ENCODE measurements around the gene GLRX3. TPM values are rescaled to one million over a fixed set of nuclear protein-coding genes. Genes with fewer than 3 reads are reported as not detected.
A peak's percentile ranks its signal among the peaks of the same experiment; 100 is the strongest.

The GLRX3 gene
- total and polyA plus RNA-seq, 2 of the 13 experiments (the other 11 are each of a cell fraction or from before 2014, with no cell fraction given) = 91.4 to 135 TPM

DNA sequence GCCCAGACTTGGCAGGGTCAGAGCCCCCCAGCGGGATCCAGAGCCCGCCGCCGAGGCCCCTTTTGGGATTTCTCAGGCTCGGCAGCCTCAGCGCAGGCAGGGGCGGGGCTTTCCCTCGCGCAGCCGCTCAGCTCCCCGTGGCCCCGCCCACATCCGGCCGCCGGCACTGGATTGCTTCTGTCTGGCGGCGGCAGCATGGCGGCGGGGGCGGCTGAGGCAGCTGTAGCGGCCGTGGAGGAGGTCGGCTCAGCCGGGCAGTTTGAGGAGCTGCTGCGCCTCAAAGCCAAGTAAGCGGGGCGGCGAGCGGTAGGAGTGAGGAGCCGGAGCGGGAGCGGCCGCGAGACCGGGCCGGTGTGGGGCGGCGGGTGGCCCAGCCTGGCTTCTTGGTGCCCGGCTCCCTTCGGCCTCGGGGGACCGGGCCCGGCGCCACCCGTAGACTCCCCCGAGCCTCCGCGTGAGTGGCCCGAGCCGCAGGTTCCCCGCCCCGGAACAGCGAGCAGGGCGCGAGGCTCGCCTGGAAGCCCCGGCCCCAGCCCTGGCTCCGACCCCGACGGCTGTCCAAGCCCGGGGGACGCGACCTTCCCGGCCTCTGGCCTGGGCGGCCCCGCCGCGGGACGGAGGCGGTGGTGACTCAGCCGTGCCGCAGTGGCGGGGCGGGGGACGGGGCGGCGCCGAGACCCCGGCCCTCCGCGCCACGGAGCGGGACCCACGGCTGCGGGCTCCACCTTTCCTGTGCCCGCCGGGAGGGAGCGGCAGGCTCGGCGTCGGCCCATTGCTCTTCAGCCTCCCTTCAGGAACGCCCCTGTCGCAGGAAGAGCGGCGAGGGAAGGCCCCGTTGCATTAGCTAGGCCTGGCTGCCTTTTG, at the start of gene GLRX3 (continued):
- TF ChIP-seq, protein P1, sequence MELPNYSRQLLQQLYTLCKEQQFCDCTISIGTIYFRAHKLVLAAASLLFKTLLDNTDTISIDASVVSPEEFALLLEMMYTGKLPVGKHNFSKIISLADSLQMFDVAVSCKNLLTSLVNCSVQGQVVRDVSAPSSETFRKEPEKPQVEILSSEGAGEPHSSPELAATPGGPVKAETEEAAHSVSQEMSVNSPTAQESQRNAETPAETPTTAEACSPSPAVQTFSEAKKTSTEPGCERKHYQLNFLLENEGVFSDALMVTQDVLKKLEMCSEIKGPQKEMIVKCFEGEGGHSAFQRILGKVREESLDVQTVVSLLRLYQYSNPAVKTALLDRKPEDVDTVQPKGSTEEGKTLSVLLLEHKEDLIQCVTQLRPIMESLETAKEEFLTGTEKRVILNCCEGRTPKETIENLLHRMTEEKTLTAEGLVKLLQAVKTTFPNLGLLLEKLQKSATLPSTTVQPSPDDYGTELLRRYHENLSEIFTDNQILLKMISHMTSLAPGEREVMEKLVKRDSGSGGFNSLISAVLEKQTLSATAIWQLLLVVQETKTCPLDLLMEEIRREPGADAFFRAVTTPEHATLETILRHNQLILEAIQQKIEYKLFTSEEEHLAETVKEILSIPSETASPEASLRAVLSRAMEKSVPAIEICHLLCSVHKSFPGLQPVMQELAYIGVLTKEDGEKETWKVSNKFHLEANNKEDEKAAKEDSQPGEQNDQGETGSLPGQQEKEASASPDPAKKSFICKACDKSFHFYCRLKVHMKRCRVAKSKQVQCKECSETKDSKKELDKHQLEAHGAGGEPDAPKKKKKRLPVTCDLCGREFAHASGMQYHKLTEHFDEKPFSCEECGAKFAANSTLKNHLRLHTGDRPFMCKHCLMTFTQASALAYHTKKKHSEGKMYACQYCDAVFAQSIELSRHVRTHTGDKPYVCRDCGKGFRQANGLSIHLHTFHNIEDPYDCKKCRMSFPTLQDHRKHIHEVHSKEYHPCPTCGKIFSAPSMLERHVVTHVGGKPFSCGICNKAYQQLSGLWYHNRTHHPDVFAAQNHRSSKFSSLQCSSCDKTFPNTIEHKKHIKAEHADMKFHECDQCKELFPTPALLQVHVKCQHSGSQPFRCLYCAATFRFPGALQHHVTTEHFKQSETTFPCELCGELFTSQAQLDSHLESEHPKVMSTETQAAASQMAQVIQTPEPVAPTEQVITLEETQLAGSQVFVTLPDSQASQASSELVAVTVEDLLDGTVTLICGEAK (IDR thresholded peaks at IDR 0.05) = no peak
- TF ChIP-seq, protein P1 (CRISPR knock-in tag; IDR thresholded peaks at IDR 0.05) = no peak; the same call in 1 of the 2 replicates
- TF ChIP-seq, protein P2, sequence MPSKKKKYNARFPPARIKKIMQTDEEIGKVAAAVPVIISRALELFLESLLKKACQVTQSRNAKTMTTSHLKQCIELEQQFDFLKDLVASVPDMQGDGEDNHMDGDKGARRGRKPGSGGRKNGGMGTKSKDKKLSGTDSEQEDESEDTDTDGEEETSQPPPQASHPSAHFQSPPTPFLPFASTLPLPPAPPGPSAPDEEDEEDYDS (CRISPR knock-in tag; IDR thresholded peaks at IDR 0.05) = peak; percentile 61; the same call in 1 of the 2 replicates
- no peak for TF ChIP-seq ZSCAN9 (CRISPR knock-in tag; IDR thresholded peaks at IDR 0.05; ENCODE audit: borderline replicate concordance)
- no peak for TF ChIP-seq FOXM1 (CRISPR knock-in tag; IDR thresholded peaks at IDR 0.05)
- TF ChIP-seq, protein P3, sequence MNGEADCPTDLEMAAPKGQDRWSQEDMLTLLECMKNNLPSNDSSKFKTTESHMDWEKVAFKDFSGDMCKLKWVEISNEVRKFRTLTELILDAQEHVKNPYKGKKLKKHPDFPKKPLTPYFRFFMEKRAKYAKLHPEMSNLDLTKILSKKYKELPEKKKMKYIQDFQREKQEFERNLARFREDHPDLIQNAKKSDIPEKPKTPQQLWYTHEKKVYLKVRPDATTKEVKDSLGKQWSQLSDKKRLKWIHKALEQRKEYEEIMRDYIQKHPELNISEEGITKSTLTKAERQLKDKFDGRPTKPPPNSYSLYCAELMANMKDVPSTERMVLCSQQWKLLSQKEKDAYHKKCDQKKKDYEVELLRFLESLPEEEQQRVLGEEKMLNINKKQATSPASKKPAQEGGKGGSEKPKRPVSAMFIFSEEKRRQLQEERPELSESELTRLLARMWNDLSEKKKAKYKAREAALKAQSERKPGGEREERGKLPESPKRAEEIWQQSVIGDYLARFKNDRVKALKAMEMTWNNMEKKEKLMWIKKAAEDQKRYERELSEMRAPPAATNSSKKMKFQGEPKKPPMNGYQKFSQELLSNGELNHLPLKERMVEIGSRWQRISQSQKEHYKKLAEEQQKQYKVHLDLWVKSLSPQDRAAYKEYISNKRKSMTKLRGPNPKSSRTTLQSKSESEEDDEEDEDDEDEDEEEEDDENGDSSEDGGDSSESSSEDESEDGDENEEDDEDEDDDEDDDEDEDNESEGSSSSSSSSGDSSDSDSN (CRISPR knock-in tag; IDR thresholded peaks at IDR 0.05) = peak; percentile 77
- no peak for TF ChIP-seq ZNF431 (CRISPR knock-in tag; IDR thresholded peaks at IDR 0.05; ENCODE audit: borderline replicate concordance, low read depth)
- TF ChIP-seq YEATS2 (CRISPR knock-in tag; IDR thresholded peaks at IDR 0.05; ENCODE audit: borderline replicate concordance) = peak; percentile 55; the same call in 1 of the 2 replicates
- no peak for TF ChIP-seq HNF4A (CRISPR knock-in tag; IDR thresholded peaks at IDR 0.05)
- TF ChIP-seq, protein P4, sequence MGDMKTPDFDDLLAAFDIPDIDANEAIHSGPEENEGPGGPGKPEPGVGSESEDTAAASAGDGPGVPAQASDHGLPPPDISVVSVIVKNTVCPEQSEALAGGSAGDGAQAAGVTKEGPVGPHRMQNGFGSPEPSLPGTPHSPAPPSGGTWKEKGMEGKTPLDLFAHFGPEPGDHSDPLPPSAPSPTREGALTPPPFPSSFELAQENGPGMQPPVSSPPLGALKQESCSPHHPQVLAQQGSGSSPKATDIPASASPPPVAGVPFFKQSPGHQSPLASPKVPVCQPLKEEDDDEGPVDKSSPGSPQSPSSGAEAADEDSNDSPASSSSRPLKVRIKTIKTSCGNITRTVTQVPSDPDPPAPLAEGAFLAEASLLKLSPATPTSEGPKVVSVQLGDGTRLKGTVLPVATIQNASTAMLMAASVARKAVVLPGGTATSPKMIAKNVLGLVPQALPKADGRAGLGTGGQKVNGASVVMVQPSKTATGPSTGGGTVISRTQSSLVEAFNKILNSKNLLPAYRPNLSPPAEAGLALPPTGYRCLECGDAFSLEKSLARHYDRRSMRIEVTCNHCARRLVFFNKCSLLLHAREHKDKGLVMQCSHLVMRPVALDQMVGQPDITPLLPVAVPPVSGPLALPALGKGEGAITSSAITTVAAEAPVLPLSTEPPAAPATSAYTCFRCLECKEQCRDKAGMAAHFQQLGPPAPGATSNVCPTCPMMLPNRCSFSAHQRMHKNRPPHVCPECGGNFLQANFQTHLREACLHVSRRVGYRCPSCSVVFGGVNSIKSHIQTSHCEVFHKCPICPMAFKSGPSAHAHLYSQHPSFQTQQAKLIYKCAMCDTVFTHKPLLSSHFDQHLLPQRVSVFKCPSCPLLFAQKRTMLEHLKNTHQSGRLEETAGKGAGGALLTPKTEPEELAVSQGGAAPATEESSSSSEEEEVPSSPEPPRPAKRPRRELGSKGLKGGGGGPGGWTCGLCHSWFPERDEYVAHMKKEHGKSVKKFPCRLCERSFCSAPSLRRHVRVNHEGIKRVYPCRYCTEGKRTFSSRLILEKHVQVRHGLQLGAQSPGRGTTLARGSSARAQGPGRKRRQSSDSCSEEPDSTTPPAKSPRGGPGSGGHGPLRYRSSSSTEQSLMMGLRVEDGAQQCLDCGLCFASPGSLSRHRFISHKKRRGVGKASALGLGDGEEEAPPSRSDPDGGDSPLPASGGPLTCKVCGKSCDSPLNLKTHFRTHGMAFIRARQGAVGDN (CRISPR knock-in tag; IDR thresholded peaks at IDR 0.05) = peak; percentile 76
- peak; percentile 50; the same call in 1 of the 2 replicates for TF ChIP-seq SATB2 (CRISPR knock-in tag; IDR thresholded peaks at IDR 0.05)
- TF ChIP-seq AHR (CRISPR knock-in tag; IDR thresholded peaks at IDR 0.05) = 0 out of 2 replicates have a peak, but pooled peaks have one; percentile 48

Measured in HepG2 (cell line).